HCT116 (cell line): ENCODE measurements around the gene PLEKHH2.

Experiments used
- CEBPB ChIP-seq: IDR thresholded peaks from 2 replicates; pipeline ENCODE4 v1.6.1; 2012; ENCODE audit warnings: low read depth
- EGR1 ChIP-seq: IDR thresholded peaks from 2 replicates; pipeline ENCODE4 v1.6.1; 2012; ENCODE audit warnings: low read depth
- EZH2 ChIP-seq: fragments of 200-600 bp; sonication (generic); IDR thresholded peaks from 2 replicates; pipeline ENCODE4 v1.6.1; 2017; ENCODE audit warnings: antibody characterized with exemption, mixed run types
- FOSL1 ChIP-seq: IDR thresholded peaks from 2 replicates; pipeline ENCODE4 v1.6.1; 2012; ENCODE audit warnings: low read depth
- JUND ChIP-seq: IDR thresholded peaks from 2 replicates; pipeline ENCODE4 v1.6.1; 2012
- POLR2A ChIP-seq: IDR thresholded peaks from 2 replicates; pipeline ENCODE4 v1.7.0; 2011; ENCODE audit warnings: borderline replicate concordance; ENCODE audit not compliant: insufficient read depth, insufficient read length; ENCODE audit errors: extremely low read depth
- POLR2AphosphoS5 ChIP-seq: IDR thresholded peaks from 2 replicates; pipeline ENCODE4 v1.6.1; 2011; ENCODE audit warnings: mild to moderate bottlenecking, low read depth, low read length, moderate library complexity
- RAD21 ChIP-seq: IDR thresholded peaks from 2 replicates; pipeline ENCODE4 v1.6.1; 2012; ENCODE audit warnings: low read depth, mild to moderate bottlenecking
- SIN3A ChIP-seq: IDR thresholded peaks from 2 replicates; pipeline ENCODE4 v1.6.1; 2012; ENCODE audit warnings: low read depth
- TCF7L2 ChIP-seq: IDR thresholded peaks from 2 replicates; pipeline ENCODE4 v1.7.0; 2011; ENCODE audit warnings: borderline replicate concordance, inconsistent platforms; ENCODE audit not compliant: insufficient read depth, insufficient read length; ENCODE audit errors: extremely low read depth
- YY1 ChIP-seq: IDR thresholded peaks from 2 replicates; pipeline ENCODE4 v1.6.1; 2011; ENCODE audit warnings: low read length, low read depth, moderate library complexity, mild to moderate bottlenecking; ENCODE audit not compliant: insufficient replicate concordance; ENCODE audit errors: extremely low read depth
- ZNF274 ChIP-seq: fragments of 200-500 bp; sonication (Bioruptor generic); IDR thresholded peaks from 2 replicates; pipeline ENCODE4 v1.6.1; 2014; ENCODE audit warnings: mild to moderate bottlenecking, low read depth, low read length, inconsistent platforms
- TF ChIP-seq, protein P1 (sequence below), 3 experiments: fragments of 200-600 bp in 1 of 3; sonication (generic) in 1 of 3; IDR thresholded peaks in 2 of 3; conservative IDR thresholded peaks in 1 of 3; 2 replicates each; pipeline ENCODE4 v1.5.1; 2012 to 2017; ENCODE audit warnings: low read depth in 2 of 3, low read length in 2 of 3, antibody characterized with exemption in 1 of 3, borderline replicate concordance in 1 of 3, control low read depth in 1 of 3, mild to moderate bottlenecking in 1 of 3, mixed read lengths in 1 of 3, mixed run types in 1 of 3, moderate library complexity in 1 of 3; ENCODE audit not compliant: insufficient read depth in 1 of 3
- TF ChIP-seq, protein P2 (sequence below): IDR thresholded peaks from 2 replicates; pipeline ENCODE4 v1.6.1; 2012; ENCODE audit warnings: low read depth

DNA sequence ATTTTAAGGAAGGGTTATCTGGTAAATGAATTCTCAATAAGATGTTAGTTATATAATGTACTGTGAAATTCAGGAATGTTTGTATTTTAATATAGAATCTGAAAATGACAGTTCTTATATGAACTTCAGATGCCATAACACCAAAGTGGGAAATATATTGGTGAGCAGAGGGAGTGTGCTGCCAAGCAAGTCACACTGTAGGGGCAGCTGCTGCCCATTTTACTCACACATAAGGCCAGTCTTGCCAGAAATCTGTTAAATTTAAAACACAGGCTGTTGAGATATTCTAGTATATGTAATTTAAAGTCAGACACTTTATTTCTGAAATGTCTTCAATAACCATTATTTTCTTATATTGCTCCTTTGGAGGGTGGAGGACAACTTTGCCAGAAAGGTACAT, 73.8 kb downstream of the PLEKHH2 start:
- no peak for TF ChIP-seq POLR2A
- no peak for TF ChIP-seq POLR2AphosphoS5
- no peak for TF ChIP-seq ZNF274
- TF ChIP-seq, protein P1, sequence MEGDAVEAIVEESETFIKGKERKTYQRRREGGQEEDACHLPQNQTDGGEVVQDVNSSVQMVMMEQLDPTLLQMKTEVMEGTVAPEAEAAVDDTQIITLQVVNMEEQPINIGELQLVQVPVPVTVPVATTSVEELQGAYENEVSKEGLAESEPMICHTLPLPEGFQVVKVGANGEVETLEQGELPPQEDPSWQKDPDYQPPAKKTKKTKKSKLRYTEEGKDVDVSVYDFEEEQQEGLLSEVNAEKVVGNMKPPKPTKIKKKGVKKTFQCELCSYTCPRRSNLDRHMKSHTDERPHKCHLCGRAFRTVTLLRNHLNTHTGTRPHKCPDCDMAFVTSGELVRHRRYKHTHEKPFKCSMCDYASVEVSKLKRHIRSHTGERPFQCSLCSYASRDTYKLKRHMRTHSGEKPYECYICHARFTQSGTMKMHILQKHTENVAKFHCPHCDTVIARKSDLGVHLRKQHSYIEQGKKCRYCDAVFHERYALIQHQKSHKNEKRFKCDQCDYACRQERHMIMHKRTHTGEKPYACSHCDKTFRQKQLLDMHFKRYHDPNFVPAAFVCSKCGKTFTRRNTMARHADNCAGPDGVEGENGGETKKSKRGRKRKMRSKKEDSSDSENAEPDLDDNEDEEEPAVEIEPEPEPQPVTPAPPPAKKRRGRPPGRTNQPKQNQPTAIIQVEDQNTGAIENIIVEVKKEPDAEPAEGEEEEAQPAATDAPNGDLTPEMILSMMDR (IDR thresholded peaks at IDR 0.05 in 2 of 3, conservative IDR thresholded peaks at IDR 0.05 in 1 of 3; ENCODE audit: borderline replicate concordance in 1 of 3, insufficient read depth in 1 of 3, low read depth in 2 of 3, low read length in 2 of 3), result no peak
- TF ChIP-seq CEBPB, result no peak
- no peak for TF ChIP-seq FOSL1
- TF ChIP-seq JUND, result no peak
- TF ChIP-seq EZH2, result no peak
- TF ChIP-seq RAD21, result no peak
- no peak for TF ChIP-seq EGR1
- TF ChIP-seq SIN3A, result no peak
- TF ChIP-seq, protein P2, sequence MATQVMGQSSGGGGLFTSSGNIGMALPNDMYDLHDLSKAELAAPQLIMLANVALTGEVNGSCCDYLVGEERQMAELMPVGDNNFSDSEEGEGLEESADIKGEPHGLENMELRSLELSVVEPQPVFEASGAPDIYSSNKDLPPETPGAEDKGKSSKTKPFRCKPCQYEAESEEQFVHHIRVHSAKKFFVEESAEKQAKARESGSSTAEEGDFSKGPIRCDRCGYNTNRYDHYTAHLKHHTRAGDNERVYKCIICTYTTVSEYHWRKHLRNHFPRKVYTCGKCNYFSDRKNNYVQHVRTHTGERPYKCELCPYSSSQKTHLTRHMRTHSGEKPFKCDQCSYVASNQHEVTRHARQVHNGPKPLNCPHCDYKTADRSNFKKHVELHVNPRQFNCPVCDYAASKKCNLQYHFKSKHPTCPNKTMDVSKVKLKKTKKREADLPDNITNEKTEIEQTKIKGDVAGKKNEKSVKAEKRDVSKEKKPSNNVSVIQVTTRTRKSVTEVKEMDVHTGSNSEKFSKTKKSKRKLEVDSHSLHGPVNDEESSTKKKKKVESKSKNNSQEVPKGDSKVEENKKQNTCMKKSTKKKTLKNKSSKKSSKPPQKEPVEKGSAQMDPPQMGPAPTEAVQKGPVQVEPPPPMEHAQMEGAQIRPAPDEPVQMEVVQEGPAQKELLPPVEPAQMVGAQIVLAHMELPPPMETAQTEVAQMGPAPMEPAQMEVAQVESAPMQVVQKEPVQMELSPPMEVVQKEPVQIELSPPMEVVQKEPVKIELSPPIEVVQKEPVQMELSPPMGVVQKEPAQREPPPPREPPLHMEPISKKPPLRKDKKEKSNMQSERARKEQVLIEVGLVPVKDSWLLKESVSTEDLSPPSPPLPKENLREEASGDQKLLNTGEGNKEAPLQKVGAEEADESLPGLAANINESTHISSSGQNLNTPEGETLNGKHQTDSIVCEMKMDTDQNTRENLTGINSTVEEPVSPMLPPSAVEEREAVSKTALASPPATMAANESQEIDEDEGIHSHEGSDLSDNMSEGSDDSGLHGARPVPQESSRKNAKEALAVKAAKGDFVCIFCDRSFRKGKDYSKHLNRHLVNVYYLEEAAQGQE, result no peak
- TF ChIP-seq YY1, result no peak
- no peak for TF ChIP-seq TCF7L2
